ENCODE measurements around the gene NTHL1. TPM values are rescaled to one million over a fixed set of nuclear protein-coding genes. Genes with fewer than 3 reads are reported as not detected.
A peak's percentile ranks its signal among the peaks of the same experiment; 100 is the strongest.

Gene NTHL1
- total and polyA plus RNA-seq, 2 donors (not counting 3 experiments of a cell fraction or from before 2014, with no cell fraction given), result 39.8 to 65.8 TPM

DNA sequence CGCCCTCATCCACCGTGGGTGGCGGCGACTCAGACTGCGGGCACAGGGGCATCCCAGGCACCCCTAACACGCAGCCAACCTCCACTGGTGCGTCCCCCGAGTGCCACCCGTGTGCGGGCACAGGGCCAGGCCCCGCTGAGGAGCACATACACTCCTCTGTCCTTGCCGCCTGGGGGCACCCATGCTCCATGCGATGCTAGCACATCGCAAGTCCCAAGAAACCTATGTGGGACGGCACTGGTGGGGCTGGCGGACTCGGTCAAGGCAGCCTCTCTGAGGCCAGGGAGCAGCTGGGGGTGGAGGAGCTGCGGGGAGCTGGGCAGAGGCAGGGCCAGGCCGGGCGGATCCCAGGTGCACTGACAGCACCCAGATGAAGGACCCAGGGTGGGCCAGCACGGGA lies 42.0 kb downstream of the NTHL1 start:
- peak; percentile 45 for DNase-seq (ENCODE audit: low read depth, low spot score)
- Histone ChIP-seq H3K9me1 (replicated peaks; ENCODE audit: control insufficient read depth, extremely low read depth, insufficient read depth, low read length) (no peaks in the 10 kb centered on the region), H3K27ac (ENCODE audit: insufficient read depth, low read depth, low read length) (no peak overlapping the region), H3K27me3 (ENCODE audit: control insufficient read depth in 2 of 2, insufficient read depth in 2 of 2, low read length in 2 of 2) (no peaks in the 10 kb centered on the region), H3K9me3 (replicated peaks; ENCODE audit: control insufficient read depth, insufficient read depth, low read length) (no peaks in the 10 kb centered on the region), H3K4me1 (ENCODE audit: control insufficient read depth, extremely low read depth, insufficient read depth, low read length) (peaks cover 48% of the 10 kb centered on the region), H3K4me3 (replicated peaks in 1 of 3; ENCODE audit: insufficient read depth in 1 of 3, low read depth in 1 of 3, low read length in 3 of 3) (no peak overlapping the region), H3K79me2 (ENCODE audit: control insufficient read depth, insufficient read depth, low read length) (peaks cover 72% of the 10 kb centered on the region), H2AFZ (ENCODE audit: low read depth, low read length) (no peak overlapping the region), H3K9ac (replicated peaks; ENCODE audit: extremely low read depth, insufficient read depth, low read length) (no peak overlapping the region), H4K20me1 (replicated peaks; ENCODE audit: control insufficient read depth, extremely low read depth, insufficient read depth, low read length) (no peaks in the 10 kb centered on the region), H3K4me2 (ENCODE audit: insufficient read depth, low read length) (no peak overlapping the region), H3K36me3 (ENCODE audit: control insufficient read depth in 2 of 2, extremely low read depth in 1 of 2, insufficient read depth in 2 of 2, low read length in 2 of 2) (peaks cover 0 to 27% of the 10 kb centered on the region in 2 experiments)
- CTCF ChIA-PET, result interaction anchor here (0.7 to 4.0 kb wide), 5 partner anchors 15 to 246 kb away, joined by 3 to 85 read pairs (median 6); partner anchors contain the start of gene NPW
- TF ChIP-seq, protein P1, sequence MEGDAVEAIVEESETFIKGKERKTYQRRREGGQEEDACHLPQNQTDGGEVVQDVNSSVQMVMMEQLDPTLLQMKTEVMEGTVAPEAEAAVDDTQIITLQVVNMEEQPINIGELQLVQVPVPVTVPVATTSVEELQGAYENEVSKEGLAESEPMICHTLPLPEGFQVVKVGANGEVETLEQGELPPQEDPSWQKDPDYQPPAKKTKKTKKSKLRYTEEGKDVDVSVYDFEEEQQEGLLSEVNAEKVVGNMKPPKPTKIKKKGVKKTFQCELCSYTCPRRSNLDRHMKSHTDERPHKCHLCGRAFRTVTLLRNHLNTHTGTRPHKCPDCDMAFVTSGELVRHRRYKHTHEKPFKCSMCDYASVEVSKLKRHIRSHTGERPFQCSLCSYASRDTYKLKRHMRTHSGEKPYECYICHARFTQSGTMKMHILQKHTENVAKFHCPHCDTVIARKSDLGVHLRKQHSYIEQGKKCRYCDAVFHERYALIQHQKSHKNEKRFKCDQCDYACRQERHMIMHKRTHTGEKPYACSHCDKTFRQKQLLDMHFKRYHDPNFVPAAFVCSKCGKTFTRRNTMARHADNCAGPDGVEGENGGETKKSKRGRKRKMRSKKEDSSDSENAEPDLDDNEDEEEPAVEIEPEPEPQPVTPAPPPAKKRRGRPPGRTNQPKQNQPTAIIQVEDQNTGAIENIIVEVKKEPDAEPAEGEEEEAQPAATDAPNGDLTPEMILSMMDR (IDR thresholded peaks at IDR 0.05; ENCODE audit: extremely low read depth in 1 of 2, insufficient read depth in 1 of 2, low read depth in 1 of 2, low read length in 2 of 2), result peak; percentile 46 to 54
- TF ChIP-seq FOS (IDR thresholded peaks at IDR 0.05; ENCODE audit: borderline replicate concordance, insufficient read depth, low read length), result no peak
- dilution Hi-C loops (cut with MboI; ENCODE audit: extremely low pct_ligation_motif_present, low sequenced_read_pairs) (no loop called here), intact Hi-C loops (cut with micrococcal nuclease) (loop anchor here (1.0 kb wide), 2 partner anchors 148 to 246 kb away; partner anchors contain the start of gene ECI1)
- BruUV-seq (replicated peaks), result no TSS peak
- no peak for FAIRE-seq
- POLR2A ChIA-PET, result no interaction called here

DNA sequence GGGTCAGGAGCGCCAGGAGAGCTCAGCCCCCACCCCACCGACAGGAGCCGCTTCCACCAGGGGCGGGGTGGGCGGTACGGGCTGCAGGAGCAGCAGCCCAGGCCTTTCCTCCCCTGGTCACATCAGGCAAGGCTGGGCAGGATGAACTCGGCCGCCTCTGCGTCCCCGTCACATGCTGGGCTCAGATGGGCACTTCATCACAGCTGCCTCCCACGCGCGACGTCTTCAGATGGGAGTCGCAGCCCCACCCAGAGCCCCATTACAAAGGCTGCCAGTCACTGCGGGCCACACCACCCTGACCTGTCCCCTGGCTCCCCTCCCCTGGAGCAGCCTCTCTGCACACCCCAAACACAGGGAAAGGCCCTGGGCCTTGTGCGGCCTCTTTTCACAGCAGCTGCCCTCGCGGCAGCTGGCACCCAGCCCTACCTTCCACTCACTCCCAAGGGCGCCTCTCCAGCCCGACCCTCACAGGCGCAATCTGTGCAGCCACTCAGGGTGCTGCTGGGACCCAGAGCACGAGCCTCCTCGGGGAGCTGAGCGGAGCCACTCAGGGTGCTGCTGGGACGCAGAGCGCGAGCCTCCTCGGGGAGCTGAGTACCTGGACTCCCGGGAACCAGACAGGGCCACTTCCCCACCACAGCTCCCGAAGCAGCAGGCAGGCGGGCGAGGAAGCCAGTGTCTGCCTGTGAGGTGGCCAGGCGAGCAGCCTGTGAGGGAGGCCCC lies 42.7 kb downstream of the NTHL1 start:
- Histone ChIP-seq H3K4me3 (replicated peaks in 1 of 3; ENCODE audit: insufficient read depth in 1 of 3, low read depth in 1 of 3, low read length in 3 of 3) (no peak overlapping the region), H3K9me1 (replicated peaks; ENCODE audit: control insufficient read depth, extremely low read depth, insufficient read depth, low read length) (no peaks in the 10 kb centered on the region), H3K27me3 (ENCODE audit: control insufficient read depth in 2 of 2, insufficient read depth in 2 of 2, low read length in 2 of 2) (no peaks in the 10 kb centered on the region), H3K9me3 (replicated peaks; ENCODE audit: control insufficient read depth, insufficient read depth, low read length) (no peaks in the 10 kb centered on the region), H3K79me2 (ENCODE audit: control insufficient read depth, insufficient read depth, low read length) (peaks cover 69% of the 10 kb centered on the region), H4K20me1 (replicated peaks; ENCODE audit: control insufficient read depth, extremely low read depth, insufficient read depth, low read length) (no peaks in the 10 kb centered on the region), H3K9ac (replicated peaks; ENCODE audit: extremely low read depth, insufficient read depth, low read length) (no peak overlapping the region), H3K4me1 (ENCODE audit: control insufficient read depth, extremely low read depth, insufficient read depth, low read length) (peaks cover 42% of the 10 kb centered on the region), H3K27ac (ENCODE audit: insufficient read depth, low read depth, low read length) (no peak overlapping the region), H2AFZ (ENCODE audit: low read depth, low read length) (no peak overlapping the region), H3K4me2 (ENCODE audit: insufficient read depth, low read length) (no peak overlapping the region), H3K36me3 (ENCODE audit: control insufficient read depth in 2 of 2, extremely low read depth in 1 of 2, insufficient read depth in 2 of 2, low read length in 2 of 2) (peaks cover 0 to 32% of the 10 kb centered on the region in 2 experiments)
- BruUV-seq (replicated peaks), result no TSS peak
- dilution Hi-C loops (cut with MboI; ENCODE audit: extremely low pct_ligation_motif_present, low sequenced_read_pairs), result no loop called here
- TF ChIP-seq, protein P1 (IDR thresholded peaks at IDR 0.05; ENCODE audit: extremely low read depth in 1 of 2, insufficient read depth in 1 of 2, low read depth in 1 of 2, low read length in 2 of 2), result no peak
- TF ChIP-seq MYC (IDR thresholded peaks at IDR 0.05; ENCODE audit: low read depth, low read length), result no peak
- no peak for TF ChIP-seq POLR2AphosphoS5 (IDR thresholded peaks at IDR 0.05; ENCODE audit: insufficient read depth, low read depth, low read length)
- TF ChIP-seq EZH2 (IDR thresholded peaks at IDR 0.05; ENCODE audit: borderline replicate concordance, low read depth, low read length, severe bottlenecking), result no peak
- TF ChIP-seq JUN (IDR thresholded peaks at IDR 0.05; ENCODE audit: borderline replicate concordance, insufficient read depth, insufficient read length, low read depth), result no peak
- TF ChIP-seq GATA2 (IDR thresholded peaks at IDR 0.05; ENCODE audit: insufficient read depth, insufficient read length, low read depth, low read length), result no peak
- TF ChIP-seq, protein P2, sequence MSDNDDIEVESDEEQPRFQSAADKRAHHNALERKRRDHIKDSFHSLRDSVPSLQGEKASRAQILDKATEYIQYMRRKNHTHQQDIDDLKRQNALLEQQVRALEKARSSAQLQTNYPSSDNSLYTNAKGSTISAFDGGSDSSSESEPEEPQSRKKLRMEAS (IDR thresholded peaks at IDR 0.05; ENCODE audit: insufficient read depth, insufficient read length), result no peak
- no peak for TF ChIP-seq POLR2A (IDR thresholded peaks at IDR 0.05; ENCODE audit: low read depth, low read length)
- TF ChIP-seq FOS (IDR thresholded peaks at IDR 0.05; ENCODE audit: borderline replicate concordance, insufficient read depth, low read length), result no peak
- ChIA-PET POLR2A (interaction anchor here (1.9 kb wide), 1 partner anchor 150 kb away, joined by 21 read pairs; the partner anchor contains the start of gene TRAF7), CTCF (interaction anchor here (0.7 to 4.0 kb wide), 10 partner anchors 15 to 247 kb away, joined by 3 to 85 read pairs (median 8); partner anchors contain the start of genes ECI1, GFER and NPW)
- FAIRE-seq (no peak), DNase-seq (ENCODE audit: low read depth, low spot score) (no peak)
- intact Hi-C loops (cut with micrococcal nuclease), result loop anchor here (1.0 kb wide), 2 partner anchors 148 to 246 kb away; partner anchors contain the start of gene ECI1

All from endothelial cell of umbilical vein (primary cell).